H1 (cell line): ENCODE data around the gene SMIM44. TPM values are rescaled to one million over a fixed set of nuclear protein-coding genes. Genes with fewer than 3 reads are reported as not detected.

Source experiments
- CTCF ChIA-PET: fragments of 300-600 bp; sonication (Branson Sonifier 250); formaldehyde crosslinking; loops from one replicate; lab custom pipeline; 2021; ENCODE audit not compliant: partially characterized antibody; lab: Charles Lee
- POLR2A ChIA-PET: fragments of 300-600 bp; sonication (Branson Sonifier 250); formaldehyde crosslinking; loops from one replicate; lab custom pipeline; 2021; ENCODE audit warnings: inconsistent platforms; ENCODE audit not compliant: partially characterized antibody; lab: Charles Lee
- DNase-seq, 2 experiments: peaks; one replicate each; pipeline versions ENCODE4 v3.0.0 to v3.0.0-alpha.2; 2010 to 2022; ENCODE audit warnings: low spot score in 2 of 2, low read depth in 1 of 2, mixed read lengths in 1 of 2
- FAIRE-seq: peaks from 2 replicates; lab custom pipeline; 2011; peaks lifted over from hg19 to GRCh38; lab: Jason Lieb, UNC
- H2AFZ ChIP-seq: 2 replicates; pipeline ENCODE4 v1.8.1; 2012; ENCODE audit warnings: low read length, inconsistent platforms
- H2AK5ac ChIP-seq: 2 replicates; pipeline ENCODE4 v1.6.1; 2013; ENCODE audit warnings: low read depth, low read length
- H2BK120ac ChIP-seq: replicated peaks from 2 replicates; pipeline ENCODE3; 2013; ENCODE audit warnings: low read depth, low read length, inconsistent platforms
- H2BK12ac ChIP-seq: 2 replicates; pipeline ENCODE4 v1.6.1; 2013; ENCODE audit warnings: low read depth, low read length
- H2BK15ac ChIP-seq: 2 replicates; pipeline ENCODE4 v1.6.1; 2013; ENCODE audit warnings: low read length
- H2BK20ac ChIP-seq: 2 replicates; pipeline ENCODE4 v1.6.1; 2013; ENCODE audit warnings: low read length
- H2BK5ac ChIP-seq: 2 replicates; pipeline ENCODE4 v1.6.1; 2013; ENCODE audit warnings: low read depth, low read length
- H3K14ac ChIP-seq: 2 replicates; pipeline ENCODE4 v1.6.1; 2013; ENCODE audit warnings: inconsistent platforms; ENCODE audit not compliant: insufficient read length
- H3K18ac ChIP-seq: 2 replicates; pipeline ENCODE4 v1.6.1; 2013; ENCODE audit warnings: low read length; ENCODE audit errors: extremely low read depth
- H3K23ac ChIP-seq: 2 replicates; pipeline ENCODE4 v1.6.1; 2013; ENCODE audit warnings: inconsistent platforms; ENCODE audit not compliant: insufficient read length
- H3K23me2 ChIP-seq: 2 replicates; pipeline ENCODE4 v1.6.1; 2013; ENCODE audit warnings: low read depth, low read length
- H3K27ac ChIP-seq: 2 replicates; pipeline ENCODE4 v1.6.1; 2011; ENCODE audit warnings: low read depth, low read length, inconsistent platforms
- H3K27me3 ChIP-seq, 4 experiments: replicated peaks in 1 of 4; 1 replicate in 1 of 4; 2 replicates in 3 of 4; pipeline versions ENCODE4 v1.6.1 to v1.8.1; 2011 to 2013; ENCODE audit warnings: low read length in 3 of 4, mild to moderate bottlenecking in 3 of 4, inconsistent platforms in 2 of 4, mixed read lengths in 2 of 4, moderate library complexity in 1 of 4; ENCODE audit not compliant: control insufficient read depth in 3 of 4, insufficient read depth in 3 of 4; ENCODE audit errors: extremely low read depth in 1 of 4
- H3K36me3 ChIP-seq, 4 experiments: 2 replicates each; pipeline versions ENCODE4 v1.6.1 to v1.8.1; 2011 to 2013; ENCODE audit warnings: mild to moderate bottlenecking in 4 of 4, low read length in 3 of 4, moderate library complexity in 2 of 4, control low read depth in 1 of 4, inconsistent platforms in 1 of 4; ENCODE audit not compliant: insufficient read depth in 4 of 4, control insufficient read depth in 2 of 4
- H3K4ac ChIP-seq: replicated peaks from 2 replicates; pipeline ENCODE3; 2013; ENCODE audit warnings: low read length, low read depth, mixed read lengths, inconsistent platforms; ENCODE audit not compliant: insufficient read length
- H3K4me1 ChIP-seq, 4 experiments: replicated peaks in 1 of 4; 1 replicate in 1 of 4; 2 replicates in 3 of 4; pipeline versions ENCODE4 v1.6.1 to v1.8.1; 2011 to 2013; ENCODE audit warnings: low read length in 3 of 4, inconsistent platforms in 2 of 4, mixed read lengths in 1 of 4; ENCODE audit not compliant: insufficient read depth in 4 of 4, control insufficient read depth in 3 of 4
- H3K4me2 ChIP-seq, 2 experiments: 2 replicates each; pipeline versions ENCODE4 v1.6.1 to v1.8.1; 2011 to 2013; ENCODE audit warnings: low read depth in 2 of 2, low read length in 2 of 2, control low read depth in 1 of 2, inconsistent platforms in 1 of 2, mild to moderate bottlenecking in 1 of 2; ENCODE audit not compliant: insufficient read depth in 1 of 2
- H3K4me3 ChIP-seq, 4 experiments: fragments of 200-600, 300-600 bp in 1 of 4; sonication (generic), shearing (Covaris generic), sonication (Bioruptor Twin) in 1 of 4; 2 replicates each; pipeline versions ENCODE4 v1.5.1 to v1.8.1; 2011 to 2016; ENCODE audit warnings: low read length in 4 of 4, low read depth in 3 of 4, control low read depth in 2 of 4, inconsistent platforms in 2 of 4, mild to moderate bottlenecking in 2 of 4, mixed read lengths in 1 of 4, moderate library complexity in 1 of 4; ENCODE audit not compliant: insufficient read depth in 2 of 4; ENCODE audit errors: extremely low read depth in 1 of 4
- H3K56ac ChIP-seq: replicated peaks from 2 replicates; pipeline ENCODE3; 2013; ENCODE audit warnings: low read depth, mild to moderate bottlenecking, mixed read lengths, low read length, inconsistent platforms; ENCODE audit not compliant: insufficient read length
- H3K79me1 ChIP-seq: 2 replicates; pipeline ENCODE4 v1.6.1; 2013; ENCODE audit warnings: low read depth, low read length, control low read depth
- H3K79me2 ChIP-seq, 2 experiments: 2 replicates each; pipeline versions ENCODE4 v1.6.1 to v1.8.1; 2012 to 2013; ENCODE audit warnings: low read length in 2 of 2, mild to moderate bottlenecking in 2 of 2, inconsistent platforms in 1 of 2; ENCODE audit not compliant: insufficient read depth in 2 of 2, control insufficient read depth in 1 of 2
- H3K9ac ChIP-seq, 4 experiments: replicated peaks in 1 of 4; 1 replicate in 1 of 4; 2 replicates in 3 of 4; pipeline versions ENCODE4 v1.6.1 to v1.8.1; 2011 to 2013; ENCODE audit warnings: low read depth in 3 of 4, low read length in 3 of 4, control low read depth in 2 of 4, mild to moderate bottlenecking in 2 of 4, moderate library complexity in 2 of 4, inconsistent platforms in 1 of 4; ENCODE audit errors: extremely low read depth in 1 of 4
- H3K9me3 ChIP-seq, 2 experiments: 2 replicates each; pipeline versions ENCODE4 v1.6.1 to v1.8.1; 2012 to 2013; ENCODE audit warnings: mild to moderate bottlenecking in 2 of 2, moderate library complexity in 2 of 2, control low read depth in 1 of 2, inconsistent platforms in 1 of 2, low read depth in 1 of 2, low read length in 1 of 2, mixed read lengths in 1 of 2; ENCODE audit not compliant: insufficient read depth in 2 of 2
- H4K20me1 ChIP-seq, 2 experiments: replicated peaks in 1 of 2; 2 replicates each; pipeline versions ENCODE3 to v1.8.1; 2011 to 2013; ENCODE audit warnings: inconsistent platforms in 2 of 2, low read length in 2 of 2, mild to moderate bottlenecking in 1 of 2; ENCODE audit not compliant: insufficient read depth in 2 of 2, control insufficient read depth in 1 of 2
- H4K5ac ChIP-seq: 2 replicates; pipeline ENCODE4 v1.6.1; 2013; ENCODE audit warnings: low read length, low read depth, mixed read lengths, inconsistent platforms; ENCODE audit not compliant: insufficient read length
- H4K8ac ChIP-seq: 2 replicates; pipeline ENCODE4 v1.8.0; 2013; ENCODE audit warnings: mild to moderate bottlenecking, moderate library complexity, low read length, inconsistent platforms; ENCODE audit not compliant: insufficient read depth; ENCODE audit errors: extremely low read depth
- H4K91ac ChIP-seq: replicated peaks from 2 replicates; pipeline ENCODE3; 2013; ENCODE audit warnings: low read length, mixed read lengths, inconsistent platforms; ENCODE audit not compliant: insufficient read length
- CHD1 ChIP-seq: IDR thresholded peaks from 2 replicates; pipeline ENCODE4 v1.6.1; 2012; ENCODE audit warnings: low read depth, low read length, improper control_type of control experiment
- CHD2 ChIP-seq: IDR thresholded peaks from 2 replicates; pipeline ENCODE4 v1.6.1; 2012; ENCODE audit warnings: low read length, improper control_type of control experiment
- EGR1 ChIP-seq: IDR thresholded peaks from 2 replicates; pipeline ENCODE4 v1.6.1; 2011; ENCODE audit warnings: low read depth, low read length, borderline replicate concordance
- GABPA ChIP-seq: IDR thresholded peaks from 2 replicates; pipeline ENCODE4 v1.6.1; 2011; ENCODE audit warnings: mild to moderate bottlenecking, low read length, moderate library complexity, borderline replicate concordance; ENCODE audit not compliant: insufficient read depth
- HDAC6 ChIP-seq: IDR thresholded peaks from one replicate; pipeline ENCODE4 v1.7.1; 2012; ENCODE audit warnings: low read depth, mild to moderate bottlenecking, inconsistent platforms, low read length, moderate library complexity
- JUND ChIP-seq: IDR thresholded peaks from 2 replicates; pipeline ENCODE4 v1.6.1; 2011; ENCODE audit warnings: mild to moderate bottlenecking, improper control_type of control experiment, low read length
- KDM5A ChIP-seq: fragments of 200-600 bp; IDR thresholded peaks from 2 replicates; pipeline ENCODE4 v1.7.1; 2012; ENCODE audit warnings: mild to moderate bottlenecking, low read length, inconsistent platforms, mixed read lengths
- NANOG ChIP-seq: IDR thresholded peaks from 2 replicates; pipeline ENCODE4 v1.6.1; 2011; ENCODE audit warnings: low read length, low read depth, mild to moderate bottlenecking, inconsistent platforms; ENCODE audit not compliant: insufficient read depth, poor library complexity, severe bottlenecking
- POLR2AphosphoS5 ChIP-seq: IDR thresholded peaks from 2 replicates; pipeline ENCODE4 v1.6.1; 2011; ENCODE audit warnings: low read depth, low read length
- RBBP5 ChIP-seq: IDR thresholded peaks from 2 replicates; pipeline ENCODE4 v1.7.1; 2012; ENCODE audit warnings: low read depth, mild to moderate bottlenecking, inconsistent platforms, low read length, moderate library complexity, borderline replicate concordance
- RXRA ChIP-seq: IDR thresholded peaks from 2 replicates; pipeline ENCODE4 v1.6.1; 2011; ENCODE audit warnings: low read depth, mild to moderate bottlenecking, low read length, moderate library complexity; ENCODE audit not compliant: insufficient read depth
- SP4 ChIP-seq: IDR thresholded peaks from 2 replicates; pipeline ENCODE4 v1.6.1; 2012; ENCODE audit warnings: low read length, inconsistent platforms
- TBP ChIP-seq: IDR thresholded peaks from 2 replicates; pipeline ENCODE4 v1.6.1; 2011; ENCODE audit warnings: low read depth, low read length, improper control_type of control experiment
- YY1 ChIP-seq: IDR thresholded peaks from 2 replicates; pipeline ENCODE4 v1.6.1; 2011; ENCODE audit warnings: low read depth, mild to moderate bottlenecking, low read length
- WGBS, 2 experiments: shearing (Covaris generic) in 1 of 2; methylation state at CpG; one replicate each; pipeline versions ENCODE4 v1.1.6 to v1.1.7; 2013 to 2015; ENCODE audit warnings: low lambda C conversion rate in 2 of 2, mixed read lengths in 2 of 2, inconsistent platforms in 1 of 2, low coverage in 1 of 2, missing lambda C conversion rate in 1 of 2; ENCODE audit not compliant: insufficient replicate concordance in 2 of 2, insufficient coverage in 1 of 2, insufficient read length in 1 of 2; ENCODE audit errors: extremely low coverage in 1 of 2, missing lambda C conversion rate in 1 of 2; 5-methylcytosine and 5-hydroxymethylcytosine counted together
- polyA plus RNA-seq, 7 experiments: library from polyadenylated mRNA; depleted of rRNA in 3 of 7; stranded (reverse) in 5 of 7; unstranded in 2 of 7; fragments of >200 nt in 5 of 7; fragments of 200-250 nt in 2 of 7; gene quantifications; 1 replicate in 5 of 7; 2 replicates in 1 of 7; 4 replicates in 1 of 7; pipeline versions ENCODE4 v1.2.1 to v1.2.3, GENCODE V29; 2011 to 2013; ENCODE audit warnings: missing spikeins in 2 of 7, mixed read lengths in 2 of 7
- total RNA-seq: library from RNA; stranded (reverse); fragmentation: NEBNext Ultra II Directional; extraction: Animal tissue kit (Norgen Biotek cat#: 25700); gene quantifications from 2 replicates; pipeline ENCODE4 v1.2.1, GENCODE V29; 2021
- TF ChIP-seq, protein P1 (sequence below): IDR thresholded peaks from 2 replicates; pipeline ENCODE4 v1.6.1; 2011; ENCODE audit warnings: low read depth, mild to moderate bottlenecking, low read length; ENCODE audit not compliant: insufficient read depth

The SMIM44 gene
- total and polyA plus RNA-seq, 2 of the 8 experiments (the other 6 are each of a cell fraction or from before 2014, with no cell fraction given), result not detected

DNA sequence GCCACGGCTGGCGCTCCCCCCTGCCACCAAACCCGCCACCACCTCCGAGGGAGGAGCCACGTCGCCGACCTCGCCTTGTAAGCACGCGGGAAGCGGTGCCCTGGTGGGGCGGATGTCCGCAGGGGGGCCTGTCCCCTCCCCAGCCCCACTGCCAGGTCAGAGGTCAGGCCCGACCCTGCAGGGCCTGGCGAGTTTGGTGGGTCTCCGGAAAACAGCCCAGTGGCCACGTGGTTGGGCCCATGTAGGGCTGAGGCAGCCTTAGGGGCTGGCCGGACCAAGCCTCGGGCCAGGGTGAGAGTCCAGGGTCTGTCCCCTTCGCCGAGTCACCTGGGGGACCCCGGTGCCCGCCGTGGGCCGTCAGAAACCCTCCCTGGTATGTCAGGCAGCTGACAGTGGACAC, 29.4 kb downstream of the SMIM44 start:
- POLR2A ChIA-PET, result no interaction called here
- Histone ChIP-seq H3K79me2 (no peaks in the 10 kb centered on the region), H3K9ac (no peak overlapping the region), H3K14ac (no peak overlapping the region), H3K79me1 (no peaks in the 10 kb centered on the region), H2BK120ac (no peak overlapping the region), H2BK5ac (no peak overlapping the region), H3K27ac (no peak overlapping the region), H3K56ac (no peak overlapping the region), H2BK20ac (no peak overlapping the region), H2AFZ (no peak overlapping the region), H3K4me1 (peaks cover 0 to 12% (median 7%) of the 10 kb centered on the region in 4 experiments; a peak in 6 of 7 replicates), H4K20me1 (peaks cover 0 to 5% of the 10 kb centered on the region in 2 experiments), H3K18ac (no peak overlapping the region), H3K4me2 (no peak overlapping the region), H2AK5ac (no peak overlapping the region), H4K5ac (no peak overlapping the region), H3K4ac (no peak overlapping the region), H3K23ac (no peak overlapping the region), H3K23me2 (no peaks in the 10 kb centered on the region), H2BK15ac (no peak overlapping the region), H3K27me3 (peaks cover 2 to 17% (median 11%) of the 10 kb centered on the region in 4 experiments; a peak in 6 of 7 replicates), H4K91ac (no peak overlapping the region), H3K36me3 (no peaks in the 10 kb centered on the region), H3K4me3 (no peak overlapping the region), H3K9me3 (no peaks in the 10 kb centered on the region), H2BK12ac (no peak overlapping the region), H4K8ac (peak overlapping the region; percentile 5; the same call in 1 of the 2 replicates)
- WGBS, 2 experiments, result 94% methylated on average over 17 of the region's 25 CpGs; no CpG with 5 or more reads in 1 of the 2 experiments
- CTCF ChIA-PET, result interaction anchor here (0.6 to 4.8 kb wide), 6 partner anchors 13 to 88 kb away, joined by 3 to 22 read pairs (median 3); no protein-coding TSS in a partner anchor
- DNase-seq (no peak), FAIRE-seq (no peak)
- TF ChIP-seq HDAC6, result no peak
- TF ChIP-seq RBBP5, result no peak
- TF ChIP-seq KDM5A, result no peak
- no peak for TF ChIP-seq YY1
- TF ChIP-seq NANOG, result no peak
- no peak for TF ChIP-seq RXRA
- no peak for TF ChIP-seq POLR2AphosphoS5
- TF ChIP-seq CHD2, result no peak
- no peak for TF ChIP-seq GABPA
- TF ChIP-seq TBP, result no peak
- no peak for TF ChIP-seq EGR1
- TF ChIP-seq CHD1, result no peak
- no peak for TF ChIP-seq SP4
- no peak for TF ChIP-seq JUND
- TF ChIP-seq, protein P1, sequence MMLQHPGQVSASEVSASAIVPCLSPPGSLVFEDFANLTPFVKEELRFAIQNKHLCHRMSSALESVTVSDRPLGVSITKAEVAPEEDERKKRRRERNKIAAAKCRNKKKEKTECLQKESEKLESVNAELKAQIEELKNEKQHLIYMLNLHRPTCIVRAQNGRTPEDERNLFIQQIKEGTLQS, result no peak
